Inferior parietal cortex (tissue), 1 donor: Measurements from ENCODE around the gene PERP.
"Not testable (repeated sequence)": the region's sequence is repeated elsewhere in the genome, so short reads cannot be mapped to it uniquely, and the experiment has no call there.

Experiments
- DNase-seq: peaks from one replicate; pipeline ENCODE4 v3.0.0-alpha.2; 2016; ENCODE audit errors: extremely low spot score

PERP gene

DNA sequence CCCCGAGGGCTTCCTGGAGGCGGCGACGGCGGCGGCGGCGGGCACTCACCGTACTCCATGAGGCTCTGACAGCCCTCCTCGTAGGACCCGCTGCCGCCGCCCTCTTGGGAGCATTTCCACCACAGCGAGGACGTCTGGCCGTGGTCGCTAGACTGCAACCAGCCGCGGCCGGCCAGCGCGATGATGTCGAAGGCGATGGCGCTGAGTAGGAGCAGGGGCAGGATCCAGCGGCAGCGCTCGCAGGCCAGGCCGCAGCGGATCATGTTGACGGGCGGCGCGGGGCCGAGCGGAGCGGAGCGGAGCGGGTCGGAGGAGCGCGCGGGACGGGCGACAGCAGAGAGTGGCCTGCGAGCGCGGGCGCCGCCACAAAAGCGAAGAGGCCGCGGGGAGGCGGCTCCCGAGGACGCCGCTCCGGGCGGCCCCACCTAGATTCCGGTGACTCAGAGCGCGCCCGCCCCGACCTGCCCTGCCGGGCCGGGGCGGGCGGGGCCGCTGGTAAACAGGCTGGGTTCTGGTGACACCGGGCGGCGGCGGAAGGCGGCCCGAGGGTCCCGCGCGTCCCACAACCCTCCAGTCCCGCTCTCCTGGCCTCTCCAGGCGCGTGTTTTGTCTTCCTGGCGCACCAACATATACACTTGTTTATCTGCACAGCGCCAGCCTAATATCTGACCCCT is at the start of gene PERP:
Gene PERP (minus strand): TSS at position 342 of the 674 bp plus-strand sequence. CDS start 79 bp downstream, at position 263.
- DNase-seq, result peak; percentile 20

- DNase-seq, result no peak
These were observed 48.2 kb upstream of the PERP start for GRCh38 chr6:138155443-138155842.

DNA sequence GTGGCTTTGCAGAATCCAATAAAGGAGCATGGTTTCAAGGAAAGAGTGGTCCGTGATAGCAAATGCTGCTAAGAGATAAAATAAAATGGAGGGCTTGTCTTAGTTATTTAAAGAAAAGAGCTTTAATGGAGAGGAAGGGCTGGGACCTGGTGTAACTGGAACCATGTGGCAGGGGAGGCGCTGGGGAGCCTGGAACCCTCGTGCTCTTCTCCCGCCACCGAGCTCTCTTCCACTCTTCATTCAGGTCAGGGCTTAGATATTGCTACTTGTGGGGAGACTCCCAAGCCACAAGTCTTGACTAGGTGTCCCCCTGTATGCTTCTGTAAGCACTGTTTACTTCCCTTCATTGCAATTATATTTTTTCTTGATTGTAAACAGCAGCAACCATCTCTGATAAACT is 39.3 kb upstream of the PERP start:
- no peak for DNase-seq

DNA sequence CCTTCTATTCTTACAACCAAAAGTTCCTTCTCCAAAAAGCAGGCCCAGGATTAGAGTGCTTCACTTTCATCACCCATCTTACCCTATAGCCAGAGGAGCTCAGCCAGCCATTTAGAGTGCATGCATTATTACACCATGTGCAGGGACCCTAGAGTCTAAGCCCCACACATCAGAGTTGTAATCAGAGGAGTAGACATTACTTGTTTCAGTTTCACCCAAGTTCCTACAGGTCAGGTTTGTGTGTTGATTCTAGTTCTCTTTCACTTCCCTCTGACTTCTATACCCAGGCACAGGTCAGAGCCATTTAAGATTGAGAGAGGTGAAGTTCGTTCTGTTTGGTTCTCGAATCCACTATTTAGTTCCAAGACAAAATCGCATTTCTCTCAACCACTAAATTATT is 38.2 kb upstream of the PERP start:
- no peak for DNase-seq

- no peak for DNase-seq
These were observed 35.6 kb upstream of the PERP start for GRCh38 chr6:138142806-138143205.

GRCh38 chr6:138129190-138129589 is 22.0 kb upstream of the PERP start:
- no peak for DNase-seq

- DNase-seq, result no peak
These were observed 20.9 kb upstream of the PERP start for GRCh38 chr6:138128096-138128495.

- no peak for DNase-seq
These were observed 16.9 kb upstream of the PERP start for GRCh38 chr6:138124096-138124495.

- DNase-seq, result no peak
These were observed 12.8 kb upstream of the PERP start for GRCh38 chr6:138119976-138120375.

DNA sequence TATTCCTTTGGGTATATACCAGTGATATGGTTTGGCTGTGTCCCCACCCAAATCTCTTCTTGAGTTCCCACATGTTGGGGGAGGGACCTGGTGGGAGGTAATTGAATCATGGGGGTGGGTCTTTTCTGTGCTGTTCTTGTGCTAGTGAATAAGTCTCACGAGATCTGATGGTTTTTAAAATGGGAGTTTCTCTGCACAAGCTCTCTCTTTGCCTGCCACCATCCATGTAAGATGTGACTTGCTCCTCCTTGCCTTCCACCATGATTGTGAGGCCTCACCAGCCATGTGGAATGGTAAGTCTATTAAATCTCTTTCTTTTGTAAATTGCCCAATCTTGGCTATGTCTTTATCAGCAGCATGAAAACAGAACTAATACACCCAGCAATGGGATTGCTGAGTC is 12.0 kb upstream of the PERP start:
- not testable (repeated sequence) for DNase-seq

DNA sequence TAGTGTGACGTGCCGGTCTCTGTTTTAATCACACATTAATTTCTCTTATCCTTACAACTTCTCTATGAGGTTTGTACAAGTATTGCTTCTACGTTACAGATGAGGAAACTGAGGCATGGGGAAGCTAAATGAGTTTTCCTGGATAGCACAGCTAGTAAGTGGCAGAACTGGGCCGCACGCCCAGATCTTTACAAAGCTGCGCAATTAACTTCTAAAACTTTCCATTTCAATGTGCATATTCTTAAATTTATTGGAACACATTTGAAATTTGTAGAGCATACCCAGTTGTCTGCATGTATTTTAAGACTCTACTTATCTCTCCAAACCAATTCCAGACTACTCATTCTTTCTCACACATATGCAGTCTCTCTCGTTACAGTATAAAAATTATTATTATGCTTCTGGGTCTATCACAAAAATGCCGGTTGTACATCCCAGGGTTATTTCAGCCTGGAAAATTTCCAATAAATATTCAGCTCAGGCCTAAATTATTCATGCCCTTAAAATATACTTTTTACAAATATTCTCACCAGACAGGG is 10.2 kb upstream of the PERP start:
- DNase-seq, result no peak

DNA sequence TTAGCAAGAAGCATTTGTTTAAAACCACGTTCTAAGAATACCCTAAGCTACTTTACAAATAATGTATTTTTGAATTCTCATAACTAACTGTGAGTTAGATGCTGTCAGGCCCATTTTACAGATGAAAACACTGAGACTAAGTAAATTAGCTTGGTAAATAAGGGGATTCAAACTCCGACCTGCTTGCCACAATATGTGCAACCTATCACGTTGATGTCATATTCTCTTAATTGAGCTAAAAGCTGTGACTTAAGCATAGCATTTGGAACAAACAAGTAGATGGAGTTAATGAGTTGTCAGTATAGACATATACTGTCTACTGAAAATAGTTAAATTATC is 9.4 kb upstream of the PERP start:
- DNase-seq, result no peak

DNA sequence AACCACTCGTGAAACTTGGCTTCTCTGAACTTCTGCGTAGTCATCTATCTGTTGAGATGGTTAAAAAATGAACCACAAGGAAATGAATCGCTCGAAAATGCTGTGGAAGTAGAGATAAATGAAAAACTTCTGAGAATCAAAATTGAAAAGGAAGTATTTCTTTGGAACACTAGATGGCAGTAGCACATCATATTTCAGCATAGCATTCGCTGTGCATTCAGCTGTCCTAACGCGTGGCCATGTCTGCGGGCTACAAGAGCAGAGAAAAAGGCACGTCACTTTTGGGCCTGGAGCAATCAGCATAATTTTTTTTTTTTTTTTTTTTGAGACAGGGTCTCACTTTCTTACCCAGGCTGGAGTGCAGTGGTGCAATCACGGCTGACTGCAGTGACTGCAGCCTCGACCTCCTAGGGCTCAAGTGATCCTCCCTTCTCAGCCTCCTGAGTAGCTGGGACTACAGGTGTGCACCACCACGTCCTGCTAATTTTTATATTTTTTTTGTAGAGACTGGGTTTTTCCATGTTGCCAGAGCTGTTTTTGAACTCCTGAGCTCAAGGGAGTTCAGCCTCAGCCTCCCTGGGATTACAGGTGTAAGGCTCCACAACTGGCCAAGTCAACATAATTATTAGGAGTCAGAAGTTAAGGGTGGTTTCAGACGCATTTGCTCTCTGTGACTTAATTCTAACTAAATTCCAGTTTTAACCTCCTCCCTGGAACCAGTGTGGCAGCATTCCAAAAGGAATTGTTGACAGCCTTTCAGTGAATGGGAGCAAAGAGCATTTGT is 8.8 kb upstream of the PERP start:
- DNase-seq, result peak; percentile 93

DNA sequence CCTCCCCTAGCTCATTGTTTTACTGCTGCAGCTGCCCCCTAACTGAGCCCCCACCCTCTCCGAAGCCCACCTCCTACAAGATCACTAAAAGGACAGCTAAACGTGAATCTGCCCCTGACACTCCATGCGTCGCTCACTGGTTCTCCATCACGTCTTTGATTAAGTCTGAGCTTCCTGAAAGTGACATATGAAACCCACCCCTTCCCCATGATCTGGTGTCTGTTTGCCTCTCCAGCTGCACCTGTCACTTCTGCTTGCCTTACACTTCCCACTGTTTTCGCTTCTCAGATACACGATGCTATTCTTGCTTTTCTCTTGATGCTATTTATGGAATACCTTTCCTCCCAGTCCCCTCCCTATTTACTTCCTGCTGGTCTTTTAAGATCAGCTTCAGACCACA is 8.0 kb upstream of the PERP start:
- no peak for DNase-seq

GRCh38 chr6:138113588-138114210 is 6.5 kb upstream of the PERP start:
- DNase-seq, result no peak

DNA sequence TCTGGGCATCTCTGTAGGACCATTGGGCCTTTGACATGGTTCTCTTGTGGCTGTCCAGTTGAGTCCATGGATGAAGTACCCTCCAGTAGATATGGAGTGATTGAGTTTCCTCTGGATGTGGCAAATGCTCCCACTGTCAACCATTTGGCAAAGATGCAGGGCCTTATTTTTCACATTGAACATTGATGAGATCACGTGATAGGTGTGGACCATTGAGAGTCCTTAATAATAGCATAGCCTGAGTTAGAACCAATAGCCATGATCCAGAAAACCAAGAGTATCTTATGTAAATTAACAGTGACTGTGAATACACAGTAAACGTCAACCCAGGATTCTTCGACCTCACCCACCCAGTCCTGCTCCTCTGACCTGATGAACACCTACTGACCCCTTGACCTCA is 3.0 kb upstream of the PERP start:
- no peak for DNase-seq

DNA sequence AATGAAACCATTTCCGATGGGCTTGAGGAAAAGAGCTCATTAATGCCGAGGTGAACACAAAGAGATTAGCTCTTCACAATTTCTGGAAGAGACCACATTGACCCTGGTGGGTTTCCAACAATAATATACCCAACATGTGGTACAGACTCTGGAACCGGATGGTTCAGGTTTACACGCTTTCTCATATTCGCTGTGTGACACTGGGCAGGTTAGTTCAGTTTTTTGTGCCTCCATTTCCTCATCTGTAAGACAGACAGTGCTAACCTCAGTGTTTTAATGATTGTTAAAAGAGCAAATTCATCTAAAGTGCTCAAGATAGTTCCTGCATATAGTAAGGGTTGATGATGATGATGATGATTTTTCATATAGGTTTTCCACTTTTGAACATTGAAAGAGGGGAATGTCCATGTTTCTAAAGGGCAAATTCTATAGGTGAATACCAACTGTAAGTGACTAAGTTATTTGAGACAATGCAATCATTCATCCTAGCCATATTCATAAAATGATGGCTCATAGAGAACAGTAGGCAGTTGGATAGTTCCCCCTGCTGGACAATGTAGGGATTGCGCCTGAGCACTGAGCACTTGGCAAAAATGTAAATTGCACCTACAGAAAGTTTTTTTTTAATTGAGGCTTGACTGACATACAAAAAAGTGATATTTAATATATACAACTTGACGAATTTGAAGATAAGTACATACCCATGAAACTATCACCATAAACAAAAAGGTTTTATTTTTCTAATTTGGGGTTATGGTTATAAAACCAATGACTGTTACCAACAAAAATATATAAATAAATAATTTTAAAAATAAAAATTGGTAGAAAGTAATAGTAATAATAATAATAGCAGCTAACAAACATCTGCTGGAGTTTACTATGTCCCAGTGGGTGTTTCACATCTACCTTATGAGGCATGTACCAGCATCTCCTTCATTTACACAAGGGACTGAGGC is 2.1 kb upstream of the PERP start:
- peak; percentile 85 for DNase-seq

GRCh38 chr6:138107752-138108592 is 753 bp upstream of the PERP start:
- DNase-seq, result peak; percentile 31

- DNase-seq, result no peak
These were observed 548 bp downstream of the PERP start for GRCh38 chr6:138106665-138107077.

- DNase-seq, result no peak
These were observed 1.1 kb downstream of the PERP start for GRCh38 chr6:138105880-138106664.
